SW480 (cell line): ENCODE results near the gene ADRA2B.
A peak's percentile ranks its signal among the peaks of the same experiment; 100 is the strongest.
"Not testable (repeated sequence)": the region's sequence is repeated elsewhere in the genome, so short reads cannot be mapped to it uniquely, and the experiment has no call there.

Experiments used
- DNase-seq: peaks from one replicate; pipeline ENCODE4 v3.0.0-alpha.2; 2016; ENCODE audit warnings: low spot score

ADRA2B gene

DNA sequence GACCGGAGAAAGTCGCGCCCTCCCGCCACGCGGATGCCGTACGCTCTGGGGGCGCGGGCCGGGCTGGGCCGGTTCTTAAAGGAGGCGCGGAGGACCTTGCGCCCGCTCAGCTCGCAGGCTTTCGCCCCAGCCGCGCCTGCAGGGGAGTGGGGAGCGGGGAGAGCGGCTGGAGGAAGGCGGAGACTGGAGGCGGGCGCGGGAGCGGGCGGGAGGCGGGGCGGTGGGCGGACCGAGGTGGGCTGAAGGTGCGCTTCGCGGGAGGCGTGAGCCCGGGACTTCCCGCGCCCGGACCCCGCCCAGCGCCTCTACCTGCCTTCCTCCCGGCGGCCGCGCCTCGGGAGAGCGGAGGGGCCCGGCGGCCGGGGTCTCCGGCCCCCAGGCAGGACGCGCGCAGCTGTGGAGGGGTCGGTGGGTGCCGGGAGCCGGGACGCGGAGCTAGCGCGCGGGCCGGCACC is at the start of gene ADRA2B:
Gene ADRA2B, minus strand, starts transcription at position 148 of the 455 bp plus-strand sequence. CDS start 422 bp downstream, outside the sequence.
- DNase-seq: peak; percentile 73

DNA sequence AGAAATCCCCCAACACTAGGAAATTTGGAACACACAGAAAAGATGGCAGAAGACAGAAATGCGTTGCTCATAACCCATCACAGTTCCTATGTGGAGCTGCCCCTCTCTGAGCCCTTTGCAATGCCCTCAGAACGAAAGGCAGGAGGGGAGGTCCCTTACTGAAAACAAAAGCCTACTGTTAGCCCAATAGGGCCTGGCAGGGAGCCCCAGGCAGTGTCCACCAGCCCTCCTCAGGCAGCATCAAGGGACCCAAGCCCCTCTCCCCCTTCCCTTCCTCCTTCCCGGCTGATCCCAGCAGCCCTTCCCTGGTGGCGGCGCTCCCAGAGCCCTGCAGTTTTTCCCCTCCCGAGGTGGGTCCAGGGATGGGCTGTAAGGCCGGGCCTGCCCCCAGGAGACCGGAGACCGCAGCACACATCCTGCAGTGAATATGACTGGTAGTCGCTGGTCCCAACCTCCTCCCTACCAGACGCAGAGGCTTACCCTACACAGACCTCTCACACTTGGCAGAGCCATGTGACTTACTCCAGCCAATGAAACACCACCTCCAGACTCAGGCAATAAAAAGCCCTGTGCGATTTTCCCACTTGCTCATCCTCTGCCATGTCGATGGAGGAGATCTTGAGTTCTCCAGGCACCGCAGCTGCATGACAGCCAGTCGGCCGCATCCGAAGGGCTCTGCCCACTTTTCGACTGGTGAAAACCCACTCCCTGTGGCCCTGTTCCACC is 48.3 kb upstream of the ADRA2B start:
- DNase-seq: no peak

DNA sequence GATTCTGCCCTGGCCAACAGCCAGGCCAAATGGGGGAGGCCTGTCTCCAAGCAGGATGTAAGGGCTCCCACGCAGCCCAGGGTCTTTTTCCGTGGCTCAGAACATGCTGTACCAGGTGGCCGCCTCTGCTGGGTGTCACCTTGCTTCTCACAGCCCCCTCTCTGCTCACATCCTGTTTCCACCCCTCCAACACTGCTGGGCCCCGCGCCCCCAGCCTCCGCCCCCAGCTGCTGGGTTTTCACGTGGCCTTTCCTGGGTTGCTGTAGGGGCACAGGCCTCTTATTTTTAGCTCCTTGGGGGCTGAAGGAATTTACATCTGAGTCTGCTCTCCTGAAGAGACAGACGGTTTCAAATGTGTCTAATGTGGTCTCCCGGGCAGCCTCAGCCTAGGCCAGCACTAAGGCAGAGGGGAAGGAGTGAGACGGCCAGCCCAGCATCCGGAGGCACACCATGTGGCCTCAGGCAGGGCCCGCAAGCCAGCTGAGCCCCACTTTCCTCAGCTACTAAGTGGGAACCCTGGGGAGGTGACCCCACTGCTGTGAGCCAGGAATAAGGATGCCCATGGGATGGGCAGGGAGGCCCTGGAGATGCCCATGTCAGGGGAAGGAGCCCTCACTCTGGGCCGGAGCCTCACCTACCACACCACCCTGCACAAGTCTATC is 47.5 kb upstream of the ADRA2B start:
- no peak for DNase-seq

- DNase-seq: no peak
Measured at GRCh38 chr2:96163415-96163767, 47.0 kb upstream of the ADRA2B start.

DNA sequence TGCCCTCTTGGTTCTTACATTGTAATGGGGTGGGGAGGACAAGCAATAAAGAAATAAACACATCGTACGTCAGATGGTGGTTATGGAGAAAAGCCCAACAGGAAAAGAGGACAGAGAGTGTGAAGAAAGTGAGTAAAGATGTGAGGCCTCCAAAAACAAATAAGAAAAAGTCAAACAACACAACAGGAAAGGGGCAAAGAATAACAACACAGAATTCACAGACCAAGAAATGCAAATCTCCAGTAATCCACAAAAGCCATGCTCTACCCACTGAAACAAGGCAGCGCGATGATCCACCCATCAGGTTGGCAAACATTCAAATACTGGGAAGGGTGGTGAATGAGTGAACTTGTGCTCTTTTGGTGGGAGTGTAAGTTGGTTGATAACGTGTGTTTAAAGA is 45.5 kb upstream of the ADRA2B start:
- no peak for DNase-seq

DNA sequence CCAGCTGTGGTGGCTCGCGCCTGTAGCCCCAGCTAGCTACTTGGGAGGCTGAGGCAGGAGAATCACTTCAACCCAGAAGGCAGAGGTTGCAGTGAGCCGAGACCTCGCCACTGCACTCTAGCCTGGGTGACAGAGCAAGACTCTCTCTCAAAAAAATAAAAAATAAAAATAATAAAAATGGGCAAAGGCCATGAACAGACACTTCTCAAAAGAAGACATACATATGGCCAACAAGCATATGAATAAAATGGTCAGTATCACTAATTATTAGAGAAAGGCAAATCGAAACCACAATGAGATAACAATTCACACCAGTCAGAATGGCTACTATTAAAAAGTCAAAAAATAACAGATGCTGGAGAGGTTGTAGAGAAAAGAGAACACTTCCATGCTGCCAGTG is 44.0 kb upstream of the ADRA2B start:
- not testable (repeated sequence) for DNase-seq

- no peak for DNase-seq
Measured at GRCh38 chr2:96159084-96159830, 42.9 kb upstream of the ADRA2B start.

- no peak for DNase-seq
Measured at GRCh38 chr2:96158554-96158940, 42.2 kb upstream of the ADRA2B start.

DNA sequence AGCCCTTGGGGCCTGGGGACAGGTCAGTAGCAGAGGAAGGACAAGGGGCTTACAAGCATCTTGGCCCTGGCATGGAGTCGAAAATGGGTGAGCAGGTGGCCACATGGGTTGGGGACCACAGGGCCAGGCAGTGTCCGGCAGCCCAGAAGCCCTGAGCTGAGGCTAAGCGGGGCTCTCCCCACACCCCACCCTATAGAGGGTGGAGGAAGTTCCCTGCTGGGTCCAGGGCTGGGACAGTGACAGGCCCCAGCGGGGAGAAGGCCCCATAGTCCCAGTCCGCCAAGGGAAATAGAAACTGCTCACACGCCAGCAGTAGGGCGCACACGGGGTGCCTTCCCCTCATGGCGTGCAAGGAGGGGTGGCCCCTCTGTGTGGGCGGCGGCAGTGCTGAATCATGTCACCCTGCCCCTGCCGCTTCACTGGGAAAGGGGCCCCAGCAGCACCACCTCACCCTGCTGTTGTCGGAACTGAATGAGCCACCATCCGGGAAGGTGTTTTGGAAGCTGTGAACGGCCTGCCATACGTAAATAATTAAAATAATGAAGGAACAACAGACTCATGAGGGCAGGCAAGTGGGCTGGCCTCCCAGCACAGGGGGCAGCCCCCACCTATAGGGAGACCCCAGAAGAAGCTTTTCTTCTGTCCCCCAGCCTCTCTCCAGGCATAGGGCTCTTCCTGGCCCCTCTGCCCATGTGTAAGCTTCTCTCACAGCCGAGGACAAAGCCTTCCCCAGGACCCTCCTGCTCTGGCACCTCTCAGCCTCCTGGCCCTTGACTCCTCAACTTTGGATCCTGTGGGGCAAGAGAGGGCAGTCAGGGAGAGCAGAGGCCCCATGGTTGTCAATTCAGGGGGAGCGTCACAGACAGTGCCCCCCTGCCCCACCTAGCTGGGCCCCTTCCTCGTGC is 41.5 kb upstream of the ADRA2B start:
- DNase-seq: no peak

DNA sequence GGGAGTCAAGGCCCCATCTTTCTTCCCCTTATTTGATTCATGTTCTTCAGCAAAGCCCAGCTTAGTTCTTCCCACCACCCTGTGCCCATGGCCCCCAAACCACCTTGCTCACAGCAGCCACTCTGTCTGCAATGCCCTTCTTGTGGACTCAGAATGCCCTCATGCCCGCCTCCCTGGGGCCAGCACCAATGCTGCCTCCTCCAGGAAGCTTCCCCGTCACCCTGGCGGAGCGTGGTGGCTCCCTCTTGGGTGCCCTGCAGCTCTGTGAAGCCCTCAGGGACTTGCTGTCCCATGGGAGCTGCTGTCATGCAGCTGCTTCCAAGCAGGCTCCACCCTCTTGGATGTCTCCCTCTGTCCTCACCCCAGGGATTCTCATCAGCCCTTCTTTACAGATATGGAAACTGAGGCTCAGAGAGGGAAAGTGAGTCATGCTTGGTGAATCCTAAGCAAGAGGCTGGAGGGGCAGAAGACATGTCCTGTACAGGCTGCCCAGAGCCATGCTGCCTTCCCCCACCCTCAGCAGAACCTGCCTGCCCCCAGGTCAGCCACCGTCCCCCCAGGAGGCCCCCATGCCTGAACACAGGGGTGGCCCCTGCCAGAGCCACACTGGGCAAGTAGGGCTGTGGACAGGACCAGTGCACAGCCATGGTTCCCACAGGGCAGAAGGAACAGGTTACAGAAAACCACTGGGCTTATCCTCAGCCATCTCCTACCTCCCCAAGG is 40.7 kb upstream of the ADRA2B start:
- DNase-seq: no peak

DNA sequence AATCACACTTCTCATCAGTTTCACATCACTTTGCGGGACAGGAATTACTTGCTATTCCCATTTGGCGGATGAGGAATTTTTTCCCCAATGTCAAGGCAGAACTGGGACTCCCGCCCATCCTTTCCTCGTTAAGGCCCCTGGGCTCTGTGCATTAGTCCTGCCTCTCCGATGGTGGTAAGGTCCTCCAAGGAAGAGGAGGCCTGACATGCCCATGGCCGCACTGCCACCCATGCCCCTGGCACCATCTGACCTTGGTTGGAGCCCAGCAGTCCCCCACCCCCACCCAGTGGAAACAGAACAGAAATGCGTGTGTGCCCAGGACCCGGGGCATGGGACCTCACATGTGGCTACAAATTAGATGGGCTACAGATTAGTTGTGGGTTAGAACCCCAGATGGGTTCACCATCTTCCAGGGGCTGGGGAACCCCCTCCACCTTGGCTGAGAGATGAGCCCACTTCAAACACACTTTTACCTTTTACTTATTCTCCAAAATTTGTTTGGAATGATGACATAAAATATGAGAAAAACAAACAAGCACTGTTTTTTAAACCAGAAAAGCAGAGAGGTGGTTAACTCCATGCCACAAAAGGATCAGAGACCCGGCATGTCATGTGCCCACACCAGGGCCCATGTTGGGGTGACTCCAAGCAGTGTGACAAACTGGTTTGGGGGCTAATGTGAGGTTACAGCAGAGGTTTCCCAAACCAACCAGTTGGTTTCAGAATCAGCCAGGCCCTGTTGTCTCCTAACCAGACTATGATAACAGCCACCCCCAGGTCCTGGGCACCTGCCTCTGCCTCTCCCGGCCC is 39.8 kb upstream of the ADRA2B start:
- DNase-seq: no peak

- no peak for DNase-seq
Measured at GRCh38 chr2:96154506-96155380, 38.4 kb upstream of the ADRA2B start.

DNA sequence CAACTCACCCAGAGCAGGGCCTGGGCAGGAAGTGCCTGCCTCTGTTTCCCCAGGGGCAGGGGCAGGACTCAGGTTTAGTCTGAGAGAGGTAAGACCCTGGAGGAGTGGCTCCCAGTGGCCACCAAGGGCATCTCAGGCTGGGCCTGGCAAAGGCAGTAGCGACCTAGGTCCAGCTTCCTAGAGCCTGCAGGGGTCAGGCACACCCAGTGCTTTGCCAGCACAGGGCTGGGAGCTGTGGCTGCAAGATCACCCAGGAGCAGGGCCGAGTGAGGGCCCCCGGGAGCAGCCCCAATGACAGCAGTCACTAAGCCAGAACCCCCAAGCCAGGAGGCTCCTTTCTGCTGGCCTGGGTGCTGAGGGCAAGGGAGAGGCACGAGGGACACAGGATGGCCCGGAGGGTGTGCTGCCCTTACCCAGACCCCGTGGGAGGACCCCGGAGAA is 37.6 kb upstream of the ADRA2B start:
- DNase-seq: no peak

DNA sequence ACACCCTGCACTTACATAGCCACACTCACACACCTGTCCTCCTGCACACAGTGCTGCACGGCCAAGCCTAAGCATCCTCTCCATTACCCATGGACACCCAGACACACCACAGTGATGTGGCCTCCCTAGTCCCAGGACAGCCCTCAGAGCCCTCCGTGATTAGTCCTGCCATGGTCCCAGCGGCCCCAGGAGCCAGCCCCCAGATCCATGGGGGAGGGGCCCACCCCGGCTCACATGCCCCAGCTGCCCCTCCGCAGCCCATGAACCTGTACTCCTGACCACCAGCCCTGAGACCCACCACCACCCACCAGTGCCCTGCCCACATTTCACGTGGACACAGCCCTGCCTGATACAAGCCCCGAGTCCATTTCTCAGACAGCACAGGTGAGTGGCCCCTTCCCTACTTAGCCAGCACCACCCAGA is 36.9 kb upstream of the ADRA2B start:
- DNase-seq: no peak

GRCh38 chr2:96152304-96153161 is 36.2 kb upstream of the ADRA2B start:
- no peak for DNase-seq

DNA sequence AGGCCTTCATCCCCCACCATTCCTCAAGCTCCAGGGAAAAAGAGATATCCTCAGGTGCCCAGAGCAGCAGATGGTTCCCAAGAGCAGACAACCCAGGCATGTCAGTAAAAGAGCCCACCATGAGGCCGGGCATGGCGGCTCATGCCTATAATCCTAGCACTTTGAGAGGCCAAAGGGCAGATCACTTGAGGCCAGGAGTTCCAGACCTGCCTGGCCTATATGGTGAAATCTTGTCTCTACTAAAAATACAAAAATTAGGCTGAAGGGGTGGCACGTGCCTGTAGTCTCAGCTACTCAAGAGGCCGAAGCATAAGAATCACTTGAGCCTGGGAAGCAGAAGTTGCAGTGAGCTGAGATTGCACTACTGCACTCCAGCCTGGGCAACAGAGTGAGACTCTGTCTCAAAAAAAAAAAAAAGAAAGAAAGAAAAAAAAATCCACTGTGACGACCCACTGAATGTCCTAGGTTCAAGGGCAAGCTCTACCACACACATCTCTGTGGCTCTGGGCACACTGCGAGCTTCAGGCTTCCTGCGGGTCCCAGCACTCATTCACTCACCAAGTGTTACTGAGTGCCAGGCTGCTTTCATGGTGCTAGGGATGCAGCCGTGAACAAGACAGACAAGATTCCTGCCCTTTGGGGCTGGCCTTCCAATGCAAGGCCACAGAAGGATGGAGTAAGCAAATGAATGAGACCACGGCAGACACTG is 35.4 kb upstream of the ADRA2B start:
- DNase-seq: no peak

GRCh38 chr2:96150791-96151594 is 34.6 kb upstream of the ADRA2B start:
- DNase-seq: no peak
